ENCODE results near the gene KCNT2. TPM values are rescaled to one million over a fixed set of nuclear protein-coding genes. Genes with fewer than 3 reads are reported as not detected.
"Not testable (repeated sequence)": the region's sequence is repeated elsewhere in the genome, so short reads cannot be mapped to it uniquely, and the experiment has no call there.

The KCNT2 gene
- 28.1 TPM for total RNA-seq

DNA sequence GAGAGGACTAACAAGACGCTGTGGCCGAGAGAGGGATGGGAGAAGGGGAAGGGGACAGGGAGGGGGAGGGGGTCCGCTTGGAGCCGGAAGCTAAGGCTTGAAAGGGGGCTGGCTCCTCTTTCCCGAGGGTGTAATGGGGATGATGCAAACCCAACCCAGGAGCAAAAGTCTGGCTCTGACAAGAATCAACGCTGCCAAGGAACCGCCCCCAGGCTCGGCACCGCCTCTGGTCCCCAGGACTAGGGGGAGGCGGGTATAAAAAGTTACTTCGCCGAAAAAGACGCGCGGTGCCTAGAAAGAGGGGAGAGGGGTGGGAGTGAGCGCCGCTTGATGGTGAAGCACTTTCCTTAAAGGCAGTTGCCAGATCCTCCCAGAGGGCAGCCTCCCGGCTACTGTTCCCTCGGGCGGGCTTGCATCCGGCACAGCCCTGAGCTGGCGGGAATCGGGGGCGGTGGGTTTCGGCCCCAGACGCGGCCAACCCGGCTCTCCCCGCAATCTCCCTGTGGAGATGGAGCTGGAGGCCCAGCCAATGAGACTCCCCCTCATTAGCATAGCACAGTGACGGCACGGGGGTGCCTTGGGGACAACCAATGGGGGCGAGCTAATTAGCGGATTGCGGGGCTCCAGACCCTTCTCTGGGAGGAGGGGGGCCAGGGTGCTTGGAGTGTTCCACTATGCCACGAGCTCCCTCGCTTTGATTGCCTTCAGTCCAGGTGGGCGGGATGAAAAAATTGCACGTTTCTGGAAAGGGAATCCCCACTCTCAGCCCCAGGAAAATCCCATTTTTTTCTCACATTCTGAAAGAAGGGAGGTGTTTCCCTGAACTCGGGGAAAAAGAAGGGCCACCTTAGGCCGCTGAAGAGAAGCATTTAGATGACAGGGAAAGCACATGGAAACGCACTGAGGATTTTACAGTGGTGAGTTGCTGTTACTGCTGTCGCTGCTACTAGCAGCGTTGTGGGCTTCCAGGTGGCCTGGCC lies at the start of gene KCNT2:
Gene KCNT2 (minus strand): TSS at position 51 of the 980 bp plus-strand sequence. CDS start 131 bp downstream, outside the sequence.
- FAIRE-seq (no peak), DNase-seq (ENCODE audit: low spot score in 2 of 2) (peak in 1 of 2 donors; percentile 24)

DNA sequence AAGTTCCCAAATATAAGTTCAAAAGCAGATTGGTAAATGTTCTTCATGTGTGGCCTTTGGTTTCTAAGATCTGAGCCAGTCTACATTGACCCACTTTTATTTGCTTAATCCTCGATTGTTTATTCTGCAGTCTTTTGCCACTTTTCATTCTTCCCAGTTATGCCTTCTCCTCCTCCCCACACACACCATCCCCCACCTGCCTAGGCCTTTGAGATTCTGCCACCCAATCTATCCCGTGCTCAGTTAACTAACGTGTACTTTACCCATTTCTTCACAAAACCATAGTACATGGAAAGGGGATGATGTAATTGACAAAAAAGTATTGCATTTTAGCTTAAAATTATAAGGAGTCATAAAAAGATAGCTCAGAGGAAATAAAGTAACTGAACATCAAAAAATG lies 47.3 kb upstream of the KCNT2 start:
- FAIRE-seq (no peak), DNase-seq (ENCODE audit: low spot score in 2 of 2) (no peak)

DNA sequence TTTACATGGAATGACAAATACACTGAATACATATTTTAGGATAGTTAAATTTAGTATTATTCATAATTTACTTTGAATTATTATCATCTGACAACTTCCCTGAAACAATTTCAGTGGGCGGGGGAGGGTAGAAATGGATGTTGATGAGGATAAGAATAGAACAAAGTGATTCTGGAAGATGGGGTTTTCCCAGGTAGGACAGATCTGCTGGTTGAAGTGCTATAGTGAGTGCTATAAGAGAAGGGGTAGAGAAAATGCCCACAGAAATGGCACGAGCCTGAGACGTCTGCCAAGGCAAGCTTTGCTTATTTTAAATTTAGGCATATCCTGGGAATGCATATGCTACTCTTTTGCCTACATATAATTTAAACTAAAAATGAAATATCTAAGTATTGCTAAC lies 46.8 kb upstream of the KCNT2 start:
- FAIRE-seq (no peak), DNase-seq (ENCODE audit: low spot score in 2 of 2) (no peak)

DNA sequence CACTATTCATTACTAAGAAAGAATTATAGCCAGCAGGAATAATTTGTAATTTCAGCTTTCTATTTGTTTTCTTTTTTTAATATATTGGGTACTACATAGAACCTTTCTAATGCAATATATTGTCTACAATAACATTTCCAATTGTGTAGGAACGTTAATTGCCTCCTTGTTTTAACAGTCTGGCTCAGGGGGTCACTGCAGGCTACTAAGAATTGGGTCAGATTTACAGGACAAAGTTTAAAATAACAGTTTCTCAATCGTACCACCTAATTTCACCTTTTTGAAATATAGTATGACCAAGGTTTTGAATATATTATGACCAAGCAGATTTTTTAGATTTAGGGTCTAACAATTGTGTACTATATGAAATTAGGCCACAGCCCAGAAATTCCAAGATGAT lies 46.0 kb upstream of the KCNT2 start:
- DNase-seq (ENCODE audit: low spot score in 2 of 2) (no peak), FAIRE-seq (no peak)

DNA sequence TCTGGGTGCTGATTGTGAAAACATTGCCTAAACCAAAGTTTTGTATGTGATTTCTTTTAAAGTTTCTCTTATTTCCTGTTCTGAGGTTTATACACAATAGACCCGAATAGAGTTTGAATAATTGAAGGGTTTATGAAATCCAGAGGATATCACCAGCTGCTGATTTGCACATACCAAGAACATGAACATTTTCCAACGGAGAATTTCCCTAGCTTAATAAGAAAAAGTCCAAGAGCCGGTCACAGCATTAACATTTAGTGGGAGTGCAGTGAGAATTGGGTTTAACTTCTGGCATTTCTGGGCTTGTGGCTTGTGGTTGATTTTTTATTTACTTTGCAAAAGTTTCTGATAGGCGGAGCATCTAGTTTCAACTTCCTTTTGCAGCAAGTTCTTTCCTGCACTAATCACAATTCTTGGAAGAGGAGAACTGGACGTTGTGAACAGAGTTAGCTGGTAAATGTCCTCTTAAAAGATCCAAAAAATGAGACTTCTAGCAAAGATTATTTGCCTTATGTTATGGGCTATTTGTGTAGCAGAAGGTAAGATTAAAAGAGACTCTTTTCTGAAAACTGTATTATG lies 43.5 kb upstream of the KCNT2 start, which contains the start of gene CFH:
Gene CFH (plus strand): TSS at position 407 of the 579 bp plus-strand sequence. CDS start 75 bp downstream, at position 482.
- DNase-seq (ENCODE audit: low spot score in 2 of 2) (no peak), FAIRE-seq (no peak)

DNA sequence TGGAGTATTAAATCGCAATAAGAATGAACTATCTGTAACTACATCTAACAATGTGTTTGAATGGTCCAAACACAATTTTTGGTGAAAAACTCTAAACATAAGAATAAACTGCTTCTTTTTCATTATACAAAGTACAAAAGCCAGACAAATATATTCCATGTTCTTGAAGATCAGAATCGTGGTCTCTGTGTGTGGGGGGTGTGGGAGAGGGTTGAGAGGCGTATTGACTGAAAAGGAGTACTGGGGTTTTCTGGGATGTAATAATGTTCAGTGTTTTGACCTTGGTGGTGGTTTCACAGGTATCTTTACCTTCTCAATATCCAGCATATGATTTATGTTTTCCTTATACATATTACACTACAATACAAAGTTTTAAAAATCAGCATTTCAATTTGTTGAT lies 42.8 kb upstream of the KCNT2 start:
- DNase-seq (ENCODE audit: low spot score in 2 of 2) (no peak), FAIRE-seq (no peak)

DNA sequence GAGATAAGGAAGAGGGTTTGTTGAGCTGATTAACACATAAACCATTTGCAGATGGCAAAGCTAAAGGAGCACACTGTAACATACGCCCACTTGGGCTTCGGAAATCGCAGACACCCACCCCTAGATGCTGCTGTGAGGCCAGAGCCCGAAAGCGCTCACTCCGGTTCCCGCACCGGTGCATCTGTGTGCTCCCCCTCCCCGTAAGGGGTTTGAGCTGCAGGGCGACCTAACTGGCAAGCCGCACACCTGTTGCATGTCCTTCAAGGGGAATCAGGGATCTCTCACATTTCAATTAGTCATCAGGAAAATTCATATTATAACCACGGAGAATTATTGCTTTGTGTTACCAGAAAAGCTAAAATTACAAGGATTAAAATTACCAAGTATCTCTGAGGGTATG lies 42.2 kb upstream of the KCNT2 start:
- FAIRE-seq (no peak), DNase-seq (ENCODE audit: low spot score in 2 of 2) (no peak)

DNA sequence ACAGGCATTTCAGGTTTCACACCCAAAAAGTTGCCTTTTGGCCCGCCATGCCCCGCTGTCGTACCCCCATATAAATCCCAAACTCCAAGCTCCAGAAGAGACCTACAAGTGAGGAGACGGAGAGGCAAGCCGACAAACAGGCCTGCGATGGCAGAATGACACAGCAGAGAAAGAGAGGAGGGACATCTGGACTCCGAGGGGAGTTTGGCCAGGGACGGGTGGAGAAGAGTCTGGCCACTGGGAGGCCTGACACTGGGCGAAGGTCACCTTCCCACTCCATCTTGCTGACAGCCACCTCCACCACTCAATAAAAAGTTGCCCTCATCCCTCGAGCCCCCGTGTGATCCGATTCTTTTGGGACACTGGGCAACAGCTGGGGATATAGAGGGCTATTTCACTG lies 41.8 kb upstream of the KCNT2 start:
- no peak for FAIRE-seq
- DNase-seq (ENCODE audit: low spot score in 2 of 2), result no peak

DNA sequence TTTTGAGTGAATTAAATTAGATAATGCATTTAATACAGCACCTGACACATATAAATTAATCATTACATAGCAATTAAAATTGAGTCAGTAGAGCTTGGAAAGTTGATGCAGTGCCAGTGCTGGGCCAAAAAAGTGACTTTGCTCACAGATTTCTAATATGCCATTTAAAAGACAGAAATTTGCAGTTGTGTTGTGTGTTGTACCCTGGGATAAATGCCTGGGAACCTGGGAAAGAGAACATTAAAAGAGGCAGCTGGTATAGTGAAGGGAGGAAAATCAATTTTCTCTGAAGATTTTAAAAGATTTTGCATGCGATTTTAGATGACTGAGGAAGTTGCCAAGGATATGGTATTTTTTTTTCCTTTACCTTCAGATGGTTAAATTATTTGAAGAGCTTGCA lies 32.7 kb upstream of the KCNT2 start:
- FAIRE-seq (no peak), DNase-seq (ENCODE audit: low spot score in 2 of 2) (no peak)

DNA sequence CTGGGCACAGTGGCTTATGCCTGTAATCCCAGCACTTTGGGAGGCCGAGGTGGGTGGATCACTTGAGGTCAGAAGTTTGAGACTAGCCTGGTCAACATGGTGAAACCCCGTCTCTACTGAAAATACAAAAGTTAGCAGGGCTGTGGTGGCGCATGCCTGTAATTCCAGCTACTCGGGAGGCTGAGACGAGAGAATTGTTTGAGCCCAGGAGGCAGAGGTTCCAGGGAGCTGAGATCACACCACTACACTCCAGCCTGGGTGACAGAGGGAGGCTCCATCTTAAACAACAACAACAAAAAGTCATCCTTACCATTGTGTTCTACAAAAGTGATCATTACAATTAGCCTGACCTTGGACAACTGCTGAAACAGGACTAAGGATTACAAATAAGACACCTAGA lies 31.1 kb upstream of the KCNT2 start:
- not testable (repeated sequence) for DNase-seq (ENCODE audit: low spot score in 2 of 2); FAIRE-seq

DNA sequence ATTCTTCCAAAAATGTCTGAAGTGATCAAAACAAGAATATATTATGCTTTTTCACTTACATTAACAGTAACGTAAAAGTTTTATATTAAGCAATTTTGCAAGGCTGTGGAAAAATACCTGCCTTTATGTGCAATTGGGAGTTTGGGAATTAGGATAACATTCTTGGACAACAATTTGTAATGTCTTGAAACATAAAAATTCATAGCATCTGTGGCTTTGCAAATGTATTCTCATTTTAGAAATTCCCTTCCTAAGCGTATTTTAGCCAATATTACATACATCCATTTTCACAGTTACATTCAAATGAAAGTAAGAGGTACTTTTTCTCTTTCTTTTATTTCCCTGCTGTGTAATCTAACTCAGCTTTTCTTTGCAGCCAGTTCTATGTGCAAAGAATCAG lies 30.2 kb upstream of the KCNT2 start:
- DNase-seq (ENCODE audit: low spot score in 2 of 2), result no peak

DNA sequence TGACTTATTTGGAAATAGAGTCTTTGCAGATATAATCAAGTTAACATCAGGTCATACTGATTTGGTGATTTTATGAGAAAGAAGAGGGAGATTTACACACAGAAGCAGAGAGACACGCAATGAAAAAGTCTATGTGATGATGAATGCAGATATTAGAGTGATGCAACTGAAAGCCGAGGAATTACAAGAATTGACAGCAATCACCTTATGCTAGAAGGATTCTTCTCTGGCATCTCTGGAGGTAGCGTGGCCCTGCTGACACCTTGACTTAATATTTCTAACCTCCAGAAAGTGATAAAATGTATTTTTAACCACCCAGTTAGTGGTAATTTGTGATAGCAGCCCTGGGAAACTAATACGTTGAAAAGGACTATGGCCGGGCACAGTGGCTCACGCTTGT lies 29.4 kb upstream of the KCNT2 start:
- no peak for DNase-seq (ENCODE audit: low spot score in 2 of 2)
- no peak for FAIRE-seq

More for the DNA sequence above, 30.2 kb upstream of the KCNT2 start:
- FAIRE-seq, result no peak

DNA sequence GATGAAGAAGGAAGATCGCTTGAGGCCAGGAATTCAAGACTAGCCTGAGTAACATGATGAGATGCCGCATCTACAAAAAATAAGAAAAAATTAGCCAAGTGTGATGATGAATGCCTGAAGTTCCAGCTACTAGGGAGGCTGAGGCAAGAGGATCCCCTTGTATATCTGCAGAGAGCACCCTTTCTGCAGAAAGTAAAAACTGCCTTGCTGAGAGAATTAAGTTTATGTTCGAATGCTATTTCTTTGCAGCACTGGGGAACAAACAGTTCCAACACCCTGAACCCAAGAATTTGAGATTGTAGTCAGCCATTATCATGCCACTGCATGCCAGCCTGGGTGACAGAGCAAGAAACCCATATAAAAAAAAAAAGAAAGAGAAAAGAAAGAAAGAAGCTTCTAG lies 20.6 kb upstream of the KCNT2 start:
- FAIRE-seq (no peak), DNase-seq (ENCODE audit: low spot score in 2 of 2) (no peak)

DNA sequence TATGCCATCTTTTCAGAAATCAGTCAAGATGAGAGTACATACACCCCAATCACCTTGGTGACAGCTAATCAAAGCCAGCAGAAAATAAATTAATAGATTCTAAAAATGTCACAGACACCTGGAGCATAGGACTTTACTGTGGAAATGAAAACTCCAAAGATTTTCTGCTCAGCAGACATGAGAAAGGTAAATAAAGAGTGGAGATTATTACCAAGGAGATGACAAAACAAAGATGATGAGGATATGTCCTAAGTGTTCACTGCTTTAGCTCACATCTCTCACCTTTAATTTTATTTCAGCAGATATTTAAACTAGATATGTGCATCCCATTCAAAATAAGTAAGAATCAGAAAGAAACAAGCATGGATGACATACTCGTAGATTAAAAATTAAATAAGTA lies 14.8 kb upstream of the KCNT2 start:
- FAIRE-seq (no peak), DNase-seq (ENCODE audit: low spot score in 2 of 2) (no peak)

DNA sequence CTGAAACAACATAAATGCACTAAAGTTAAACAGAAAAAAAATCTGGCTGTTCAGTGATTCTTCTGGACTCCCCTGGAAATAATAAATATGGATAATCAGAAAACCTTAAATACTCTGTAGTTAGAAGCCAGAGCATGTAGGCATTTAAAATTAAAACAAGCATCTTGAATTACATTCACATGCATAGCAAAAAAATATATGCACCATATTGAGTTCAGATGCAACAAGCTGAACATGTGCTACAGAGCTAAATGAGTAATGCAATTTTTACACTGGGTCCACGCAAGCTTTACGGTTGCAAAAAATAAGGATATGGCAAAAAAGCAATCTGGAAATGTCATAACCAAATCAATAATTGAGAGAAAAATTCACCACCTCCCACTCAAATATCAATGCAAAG lies 11.5 kb upstream of the KCNT2 start:
- FAIRE-seq, result no peak
- DNase-seq (ENCODE audit: low spot score in 2 of 2), result no peak

DNA sequence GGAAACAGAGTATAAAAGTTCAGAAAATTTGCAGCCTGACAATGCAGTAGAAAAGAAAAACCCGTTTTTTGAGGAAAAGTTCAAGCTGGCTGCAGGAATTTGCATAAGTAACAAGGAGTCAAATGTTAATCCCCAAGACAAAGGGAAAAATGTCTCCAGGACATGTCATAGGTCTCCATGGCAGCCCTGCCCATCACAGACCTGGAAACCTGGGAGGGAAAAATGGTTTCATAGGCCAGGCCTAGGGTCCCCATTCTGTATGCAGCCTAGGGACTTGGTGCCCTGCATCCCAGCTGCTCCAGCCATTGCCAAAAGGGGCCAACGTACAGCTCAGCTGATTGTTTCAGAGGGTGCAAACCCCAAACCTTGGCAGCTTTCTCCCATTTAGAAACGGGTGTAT lies 3.6 kb upstream of the KCNT2 start:
- DNase-seq (ENCODE audit: low spot score in 2 of 2), result no peak
- no peak for FAIRE-seq

DNA sequence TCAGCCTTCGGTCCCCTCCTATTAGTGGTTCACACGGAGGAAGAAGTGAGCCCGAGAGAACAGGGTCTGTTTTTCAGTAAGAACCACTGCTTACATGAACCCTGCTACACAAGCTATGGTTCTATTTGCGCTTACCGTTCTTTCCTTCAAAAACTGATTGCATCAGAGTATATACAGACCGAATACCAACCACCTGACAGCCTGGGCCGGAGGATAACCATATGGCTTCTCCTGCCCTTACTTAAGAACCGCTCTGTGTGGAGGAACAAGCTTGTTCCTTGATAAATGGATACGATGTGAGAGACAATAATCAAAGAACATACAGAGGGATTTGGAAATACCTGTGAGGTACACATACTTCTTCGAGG lies 1.1 kb upstream of the KCNT2 start:
- FAIRE-seq, result no peak
- DNase-seq (ENCODE audit: low spot score in 2 of 2), result no peak

DNA sequence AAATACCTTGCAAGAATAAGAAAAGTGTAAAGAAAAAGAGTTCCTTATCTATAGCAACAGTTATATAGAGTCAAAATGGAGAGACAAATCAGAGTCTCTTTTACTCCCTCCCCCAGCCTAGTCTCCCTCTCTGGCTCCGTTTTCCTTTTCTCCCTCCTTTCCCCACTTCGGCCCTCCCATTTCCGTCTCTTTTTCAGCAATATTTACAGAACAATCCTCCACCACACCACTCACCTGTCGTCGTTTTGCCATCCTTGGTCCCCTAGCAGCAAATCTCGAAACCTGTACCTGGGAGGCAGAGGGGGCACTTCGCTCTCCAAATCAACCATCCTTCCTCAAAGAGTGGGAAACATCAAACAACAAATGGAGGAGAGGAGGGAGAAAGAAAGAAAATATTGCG lies 259 bp downstream of the KCNT2 start:
- FAIRE-seq, result no peak
- no peak for DNase-seq (ENCODE audit: low spot score in 2 of 2)

DNA sequence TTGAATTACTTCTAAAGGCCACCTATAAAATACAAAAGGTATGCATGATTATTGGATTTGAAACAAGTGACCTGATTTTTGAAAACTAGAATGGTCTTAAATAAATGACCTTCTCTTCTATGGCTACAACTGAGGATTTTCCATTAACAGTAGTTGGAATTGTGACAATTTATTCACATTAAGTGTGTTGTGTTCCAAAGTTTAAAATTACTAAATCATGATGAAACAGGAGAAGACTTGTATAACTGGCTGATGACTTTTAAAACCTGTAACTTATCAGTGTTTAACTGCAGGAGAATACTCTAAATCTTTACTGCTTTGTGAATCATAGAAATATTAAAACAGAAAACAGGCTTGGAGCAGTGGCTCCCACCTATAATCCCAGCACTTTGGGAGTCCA lies 4.6 kb downstream of the KCNT2 start:
- FAIRE-seq (no peak), DNase-seq (ENCODE audit: low spot score in 2 of 2) (no peak)

DNA sequence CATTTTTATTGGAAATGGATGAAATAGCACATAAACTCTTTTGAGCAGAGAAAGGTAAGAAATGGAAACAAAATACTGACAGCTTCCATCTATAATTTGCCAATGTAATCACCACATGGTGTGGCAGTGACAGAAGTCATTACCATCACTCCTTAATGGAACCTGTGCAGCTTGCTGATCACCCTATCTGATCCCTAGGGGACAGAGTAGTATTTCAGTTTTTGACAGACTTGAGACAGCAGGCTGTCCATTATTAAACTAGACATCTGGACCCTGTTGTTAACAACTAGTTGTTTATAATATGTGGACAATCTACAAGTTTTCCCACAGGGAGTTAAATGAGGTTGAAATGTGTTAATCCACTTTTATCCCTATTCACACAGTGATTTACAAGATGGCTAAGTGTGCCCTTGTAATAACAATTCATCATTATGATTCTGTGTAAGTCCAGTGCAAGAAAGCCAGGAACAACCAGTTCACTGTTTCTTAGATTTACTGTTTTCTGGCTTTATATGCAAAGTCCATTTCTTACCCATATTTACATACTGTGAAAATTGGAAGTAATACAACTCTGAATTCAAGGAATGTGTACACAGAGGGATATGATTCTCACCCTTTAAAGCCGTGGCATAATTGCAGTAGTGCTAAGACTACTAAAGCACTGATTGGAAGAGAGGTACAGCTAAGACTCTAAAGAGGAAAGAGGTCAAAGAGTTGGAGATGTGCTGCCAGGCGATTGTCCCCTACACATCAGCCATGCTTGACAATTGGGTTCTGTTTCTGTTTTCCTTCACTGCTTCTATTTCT lies 9.1 kb downstream of the KCNT2 start:
- no peak for FAIRE-seq

DNA sequence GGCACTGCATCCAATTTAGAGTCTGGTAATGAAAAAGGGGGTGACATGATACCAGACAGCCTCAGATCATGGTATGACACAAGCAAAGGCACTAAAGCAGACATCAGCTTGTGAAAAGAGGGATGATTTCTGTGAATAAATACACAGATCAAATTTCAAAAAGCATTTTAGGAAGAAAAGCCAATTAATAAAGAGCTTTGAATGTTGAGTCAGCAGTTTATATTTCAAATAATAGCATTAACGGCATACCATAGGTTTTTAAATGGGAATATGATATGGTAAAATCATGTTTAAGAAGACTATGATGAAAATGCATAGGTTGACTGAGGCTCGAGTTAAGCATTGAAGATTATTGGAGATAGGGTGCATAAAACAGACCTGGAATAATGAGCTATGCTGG lies 13.5 kb downstream of the KCNT2 start:
- FAIRE-seq (no peak), DNase-seq (ENCODE audit: low spot score in 2 of 2) (no peak)

More for the DNA sequence above, 9.1 kb downstream of the KCNT2 start:
- no peak for DNase-seq (ENCODE audit: low spot score in 2 of 2)
